GM23338 (cell line): ENCODE data around the gene TMPRSS9. TPM values are rescaled to one million over a fixed set of nuclear protein-coding genes. Genes with fewer than 3 reads are reported as not detected.

Experiments used
- ATAC-seq: fragments of 200-7000 bp; cut with Tn5 transposase; 3 replicates; pipeline ENCODE4 v1.9.1; 2020
- DNase-seq: peaks from one replicate; pipeline ENCODE4 v3.0.0-alpha.2; 2015; ENCODE audit warnings: low spot score
- H2AFZ ChIP-seq: fragments of 200-600 bp; sonication (generic); 2 replicates; pipeline ENCODE4 v1.8.0; 2016; ENCODE audit warnings: antibody characterized with exemption, mild to moderate bottlenecking, moderate library complexity
- H3F3A ChIP-seq: fragments of 200-600 bp; sonication (generic); replicated peaks from 2 replicates; pipeline ENCODE4 v1.8.0; 2017; ENCODE audit warnings: antibody characterized with exemption, mixed run types, low read depth
- H3K27ac ChIP-seq: fragments of 200-600 bp; sonication (generic); 2 replicates; pipeline ENCODE4 v1.6.1; 2016; ENCODE audit warnings: low read depth
- H3K27me3 ChIP-seq: fragments of 200-600 bp; sonication (generic); 2 replicates; pipeline ENCODE4 v1.8.0; 2016; ENCODE audit warnings: mild to moderate bottlenecking, mixed run types, moderate library complexity; ENCODE audit not compliant: insufficient read depth
- H3K36me3 ChIP-seq: fragments of 200-600 bp; sonication (generic); 2 replicates; pipeline ENCODE4 v1.8.0; 2016; ENCODE audit warnings: mild to moderate bottlenecking; ENCODE audit not compliant: insufficient read depth
- H3K4me1 ChIP-seq: fragments of 200-600 bp; sonication (generic); 2 replicates; pipeline ENCODE4 v1.8.0; 2016; ENCODE audit warnings: mild to moderate bottlenecking, moderate library complexity; ENCODE audit not compliant: insufficient read depth
- H3K4me2 ChIP-seq: fragments of 200-600 bp; sonication (generic); 2 replicates; pipeline ENCODE4 v1.7.1; 2017; ENCODE audit warnings: mixed run types
- H3K4me3 ChIP-seq: fragments of 200-600 bp; sonication (generic); 2 replicates; pipeline ENCODE4 v1.6.1; 2016; ENCODE audit warnings: mixed run types
- H3K79me2 ChIP-seq: fragments of 200-600 bp; sonication (generic); replicated peaks from 2 replicates; pipeline ENCODE4 v1.8.0; 2017; ENCODE audit warnings: mild to moderate bottlenecking; ENCODE audit not compliant: insufficient read depth
- H3K9me2 ChIP-seq: fragments of 200-600 bp; sonication (generic); 2 replicates; pipeline ENCODE4 v1.8.0; 2017; ENCODE audit not compliant: insufficient read depth
- H4K20me1 ChIP-seq: fragments of 200-600 bp; sonication (generic); replicated peaks from 2 replicates; pipeline ENCODE4 v1.8.0; 2017; ENCODE audit warnings: mild to moderate bottlenecking; ENCODE audit not compliant: insufficient read depth
- H3K27ac Mint-ChIP-seq: 2 replicates; pipeline ENCODE4 v1.8.0; 2020; ENCODE audit warnings: inconsistent platforms, mild to moderate bottlenecking, moderate library complexity, mixed read lengths
- H3K27me3 Mint-ChIP-seq: 3 replicates; pipeline ENCODE4 v1.8.0; 2022; ENCODE audit warnings: low read depth, mild to moderate bottlenecking, moderate library complexity, mixed read lengths, inconsistent platforms; ENCODE audit not compliant: insufficient read depth, poor library complexity
- H3K36me3 Mint-ChIP-seq: 3 replicates; pipeline ENCODE4 v1.8.0; 2021; ENCODE audit warnings: low read depth, mild to moderate bottlenecking, inconsistent platforms, moderate library complexity, mixed read lengths
- H3K4me1 Mint-ChIP-seq: 3 replicates; pipeline ENCODE4 v1.8.0; 2020; ENCODE audit warnings: mild to moderate bottlenecking, inconsistent platforms, mixed read lengths
- H3K4me3 Mint-ChIP-seq: 3 replicates; pipeline ENCODE4 v1.8.0; 2021; ENCODE audit warnings: moderate library complexity, mild to moderate bottlenecking, inconsistent platforms, mixed read lengths
- H3K9me3 Mint-ChIP-seq: 3 replicates; pipeline ENCODE4 v1.8.0; 2020; ENCODE audit warnings: moderate library complexity, mild to moderate bottlenecking, inconsistent platforms, mixed read lengths
- CREB1 ChIP-seq: fragments of 250-450 bp; sonication (Bioruptor Pico); IDR thresholded peaks from 2 replicates; pipeline ENCODE4 v1.5.0; 2020; ENCODE audit warnings: low read depth, mild to moderate bottlenecking, moderate library complexity
- CTCF ChIP-seq, 2 experiments: fragments of 200-600 bp in 1 of 2; sonication (generic) in 1 of 2; conservative IDR thresholded peaks; 2 replicates each; pipeline versions ENCODE4 v1.5.1 to v1.6.1; 2016 to 2017; ENCODE audit warnings: antibody characterized with exemption in 2 of 2, low read depth in 2 of 2, mild to moderate bottlenecking in 2 of 2, moderate library complexity in 1 of 2
- ETS1 ChIP-seq: IDR thresholded peaks from 2 replicates; pipeline ENCODE4 v1.6.1; 2016; ENCODE audit warnings: antibody characterized with exemption
- EZH2 ChIP-seq: fragments of 200-600 bp; sonication (generic); IDR thresholded peaks from one replicate; pipeline ENCODE4 v1.8.0; 2017; ENCODE audit warnings: antibody characterized with exemption, mild to moderate bottlenecking, low read depth; ENCODE audit not compliant: unreplicated experiment
- EZH2phosphoT487 ChIP-seq: fragments of 200-600 bp; sonication (generic); IDR thresholded peaks from one replicate; pipeline ENCODE4 v1.8.1; 2018; ENCODE audit warnings: antibody characterized with exemption; ENCODE audit not compliant: unreplicated experiment
- JUNB ChIP-seq: IDR thresholded peaks from one replicate; pipeline ENCODE4 v1.6.1; 2016; ENCODE audit warnings: antibody characterized with exemption; ENCODE audit not compliant: unreplicated experiment
- NANOG ChIP-seq: IDR thresholded peaks from 2 replicates; pipeline ENCODE4 v1.6.1; 2016; ENCODE audit warnings: antibody characterized with exemption, borderline replicate concordance
- POLR2AphosphoS5 ChIP-seq: IDR thresholded peaks from 2 replicates; pipeline ENCODE4 v1.6.1; 2016; ENCODE audit warnings: antibody characterized with exemption, low read depth
- REST ChIP-seq: IDR thresholded peaks from one replicate; pipeline ENCODE4 v1.6.1; 2018; ENCODE audit warnings: antibody characterized with exemption; ENCODE audit not compliant: unreplicated experiment
- STAT1 ChIP-seq: IDR thresholded peaks from one replicate; pipeline ENCODE4 v1.6.1; 2016; ENCODE audit warnings: antibody characterized with exemption; ENCODE audit not compliant: unreplicated experiment
- ZNF114 ChIP-seq: fragments of 250-450 bp; sonication (Bioruptor Pico); IDR thresholded peaks from 2 replicates; pipeline ENCODE4 v1.5.0; 2020; ENCODE audit warnings: mild to moderate bottlenecking, moderate library complexity
- ZNF331 ChIP-seq: fragments of 250-450 bp; sonication (Bioruptor Pico); IDR thresholded peaks from 2 replicates; pipeline ENCODE4 v1.5.0; 2020; ENCODE audit warnings: low read depth, mild to moderate bottlenecking, moderate library complexity
- ZNF462 ChIP-seq: fragments of 250-450 bp; sonication (Bioruptor Pico); IDR thresholded peaks from 2 replicates; pipeline ENCODE4 v1.5.0; 2020; ENCODE audit warnings: mild to moderate bottlenecking, moderate library complexity
- polyA plus RNA-seq: library from polyadenylated mRNA; unstranded; fragments of >200 nt; fragmentation: Nextera tagmentation; extraction: Ambion mirVana; gene quantifications from 2 replicates; pipeline ENCODE4 v1.2.1, GENCODE V29; 2016
- total RNA-seq: library from RNA; depleted of rRNA; stranded (reverse); fragments of >200 nt; shearing (Covaris generic); gene quantifications from 2 replicates; pipeline ENCODE4 v1.2.3, GENCODE V29; 2014

Gene TMPRSS9
- total and polyA plus RNA-seq, 2 experiments from 2014 or later, result 0.05 to 0.28 TPM

GRCh38 chr19:2365201-2365970, 5.3 kb downstream of the TMPRSS9 start:
- Histone ChIP-seq H3K4me2 (no peak overlapping the region), H3K27me3 (no peaks in the 10 kb centered on the region), H3K4me1 (no peaks in the 10 kb centered on the region; the same call in 1 of the 2 replicates), H3K4me3 (no peak overlapping the region), H2AFZ (no peak overlapping the region), H3K9me2 (no peaks in the 10 kb centered on the region), H3K79me2 (no peaks in the 10 kb centered on the region), H3K27ac (no peak overlapping the region), H4K20me1 (no peaks in the 10 kb centered on the region), H3K36me3 (no peaks in the 10 kb centered on the region), H3F3A (peaks cover 4% of the 10 kb centered on the region; the same call in 1 of the 2 replicates)
- Mint-ChIP-seq H3K4me3 (no peak overlapping the region), H3K27me3 (peaks cover 7% of the 10 kb centered on the region), H3K36me3 (no peaks in the 10 kb centered on the region), H3K9me3 (peaks cover 4% of the 10 kb centered on the region; the same call in 1 of the 3 replicates), H3K27ac (no peak overlapping the region), H3K4me1 (peaks cover 4% of the 10 kb centered on the region)
- DNase-seq (no peak), ATAC-seq (no peak)
- no peak for TF ChIP-seq ETS1
- no peak for TF ChIP-seq ZNF114 (CRISPR knock-in tag)
- no peak for TF ChIP-seq EZH2
- TF ChIP-seq EZH2phosphoT487, result no peak
- no peak for TF ChIP-seq STAT1
- no peak for TF ChIP-seq ZNF331
- no peak for TF ChIP-seq ZNF462 (CRISPR knock-in tag)
- TF ChIP-seq NANOG, result no peak
- no peak for TF ChIP-seq POLR2AphosphoS5
- TF ChIP-seq CTCF (conservative IDR thresholded peaks at IDR 0.05; ENCODE audit: low read depth in 2 of 2), result no peak
- TF ChIP-seq CREB1, result no peak
- no peak for TF ChIP-seq JUNB
- TF ChIP-seq REST, result no peak
